OCI-M2 (cell line): ENCODE results near the gene STAB2.
"Not testable (repeated sequence)": the region's sequence is repeated elsewhere in the genome, so short reads cannot be mapped to it uniquely, and the experiment has no call there.

Experiments used
- DNase-seq: peaks from one replicate; lab custom pipeline; 2025; ENCODE audit not compliant: unreplicated experiment; lab: John Stamatoyannopoulos, UW

Gene STAB2

GRCh38 chr12:103642240-103642864 lies 55.3 kb downstream of the STAB2 start:
- no peak for DNase-seq

DNA sequence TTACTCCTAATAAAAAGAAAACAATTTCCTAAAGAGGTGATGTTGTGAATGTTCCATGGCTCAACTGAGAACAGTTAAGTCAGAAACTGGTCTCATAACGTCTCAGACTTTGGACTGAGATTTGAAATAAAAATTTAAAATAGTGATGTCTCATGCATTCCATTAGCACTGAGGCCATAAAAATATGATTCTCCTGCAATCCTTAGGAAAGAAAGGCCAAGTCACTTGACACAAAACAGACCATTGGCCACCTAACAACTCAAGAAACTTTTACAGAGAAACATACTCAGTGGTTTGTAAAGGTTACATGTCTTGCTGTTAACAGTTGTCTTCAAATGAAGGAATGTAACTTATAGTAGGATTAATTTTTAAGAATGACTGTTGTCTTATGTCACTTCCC lies 58.1 kb downstream of the STAB2 start:
- DNase-seq: no peak

GRCh38 chr12:103647267-103647666 lies 60.2 kb downstream of the STAB2 start:
- no peak for DNase-seq

- DNase-seq: no peak
Measured at GRCh38 chr12:103652808-103653207, 65.7 kb downstream of the STAB2 start.

DNA sequence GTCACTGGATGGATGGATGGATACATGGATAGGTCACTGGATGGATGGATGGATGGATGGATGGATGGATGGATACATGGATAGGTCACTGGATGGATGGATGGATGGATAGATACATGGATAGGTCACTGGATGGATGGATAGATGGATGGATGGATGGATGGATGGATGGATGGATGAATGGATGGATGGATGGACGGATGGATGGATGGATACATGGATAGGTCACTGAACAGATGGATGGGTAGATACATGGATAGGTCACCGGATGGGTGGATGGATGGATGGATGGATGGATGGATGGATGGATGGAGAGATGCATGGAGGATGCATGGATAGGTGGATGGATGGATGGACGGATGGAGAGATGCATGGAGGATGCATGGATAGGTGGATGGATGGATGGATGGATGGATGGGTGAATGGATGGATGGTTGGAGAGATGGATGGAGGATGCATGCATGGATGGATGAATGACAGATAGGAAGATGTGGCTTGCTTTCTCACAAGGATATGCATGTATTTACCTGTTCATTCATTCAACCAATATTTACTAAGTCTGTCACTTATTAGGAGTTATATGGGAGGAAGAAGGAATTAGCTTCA lies 66.6 kb downstream of the STAB2 start:
- DNase-seq: not testable (repeated sequence)

- no peak for DNase-seq
Measured at GRCh38 chr12:103654816-103655215, 67.7 kb downstream of the STAB2 start.

DNA sequence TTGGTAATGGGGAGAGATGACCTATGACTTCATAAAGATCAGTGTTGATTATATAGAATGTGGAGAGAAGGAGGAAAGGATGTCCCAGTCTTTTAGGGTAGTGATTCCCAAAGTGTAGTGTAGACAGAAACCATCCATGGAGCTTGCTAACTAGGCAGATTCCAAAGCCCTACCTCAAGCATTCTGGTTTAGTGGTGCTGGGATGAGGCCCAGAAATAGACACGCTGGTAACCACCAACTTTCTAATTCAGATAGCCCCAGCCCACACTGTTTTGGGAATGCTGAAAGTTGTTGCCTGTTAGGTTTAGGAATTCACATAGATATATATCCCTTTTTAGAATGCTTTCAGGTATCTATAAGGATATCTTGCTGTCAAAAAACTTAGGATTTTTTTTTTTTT lies 69.2 kb downstream of the STAB2 start:
- no peak for DNase-seq

- DNase-seq: no peak
Measured at GRCh38 chr12:103657331-103657730, 70.3 kb downstream of the STAB2 start.

GRCh38 chr12:103664626-103665025 lies 77.6 kb downstream of the STAB2 start:
- DNase-seq: no peak

GRCh38 chr12:103665971-103666370 lies 78.9 kb downstream of the STAB2 start:
- DNase-seq: no peak

DNA sequence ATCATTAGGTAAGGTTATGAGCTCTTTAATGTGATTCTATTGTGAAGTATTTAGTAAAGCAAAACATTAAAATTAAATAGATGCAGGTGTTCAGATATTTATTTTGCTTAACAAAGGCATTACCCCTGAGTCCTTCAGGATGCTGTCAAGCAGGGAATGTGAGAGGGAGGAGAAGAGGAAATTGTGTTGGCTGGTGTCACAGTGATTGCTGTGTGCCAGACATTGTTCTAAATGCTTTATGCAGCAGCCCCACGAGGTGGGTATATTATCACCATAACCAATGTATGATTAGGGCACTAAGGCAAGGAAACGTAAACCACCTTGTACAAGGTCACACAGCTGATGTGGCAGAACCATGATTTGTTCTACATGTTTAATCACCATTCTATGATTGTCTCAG lies 80.1 kb downstream of the STAB2 start:
- DNase-seq: no peak

GRCh38 chr12:103668520-103668919 lies 81.4 kb downstream of the STAB2 start:
- DNase-seq: no peak

DNA sequence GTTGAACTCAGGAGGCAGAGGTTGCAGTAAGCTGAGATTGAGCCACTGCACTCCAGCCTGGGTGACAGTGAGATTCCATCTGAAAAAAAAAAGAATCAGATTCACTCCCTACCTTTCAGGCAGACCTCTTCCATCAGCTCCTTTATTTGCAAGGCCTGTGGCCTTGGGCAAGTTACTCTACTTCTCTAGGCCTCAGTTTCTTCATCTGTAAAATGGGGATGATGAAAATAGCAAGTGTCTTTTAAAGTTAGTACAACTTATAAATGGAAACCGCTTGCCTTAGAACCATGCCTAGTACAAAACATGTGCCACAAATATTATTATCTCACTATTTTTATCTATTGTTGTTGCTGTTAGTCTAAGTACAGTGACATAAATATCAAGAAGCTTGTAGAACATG lies 84.3 kb downstream of the STAB2 start:
- no peak for DNase-seq

- DNase-seq: no peak
Measured at GRCh38 chr12:103672401-103673119, 85.5 kb downstream of the STAB2 start.

GRCh38 chr12:103673487-103673886 lies 86.4 kb downstream of the STAB2 start:
- DNase-seq: no peak

GRCh38 chr12:103673891-103674375 lies 86.9 kb downstream of the STAB2 start:
- no peak for DNase-seq

- DNase-seq: no peak
Measured at GRCh38 chr12:103676893-103677292, 89.8 kb downstream of the STAB2 start.

DNA sequence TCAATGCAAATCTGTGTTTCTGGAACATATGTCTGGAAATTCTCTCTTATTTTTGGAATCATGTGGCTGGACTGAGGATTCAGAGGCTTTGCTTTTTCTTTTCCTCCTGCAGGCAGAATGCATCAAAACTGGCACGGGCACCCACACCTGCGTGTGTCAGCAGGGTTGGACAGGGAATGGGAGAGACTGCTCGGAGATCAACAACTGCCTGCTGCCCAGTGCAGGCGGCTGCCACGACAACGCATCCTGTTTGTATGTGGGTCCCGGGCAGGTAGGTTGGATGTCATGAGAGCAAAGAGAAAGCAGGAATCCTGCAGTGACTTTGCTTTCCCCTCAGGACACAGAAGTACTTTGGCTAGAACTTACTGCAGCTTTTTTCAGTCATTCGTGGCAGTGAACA lies 90.3 kb downstream of the STAB2 start:
- DNase-seq: no peak

- no peak for DNase-seq
Measured at GRCh38 chr12:103677905-103678304, 90.8 kb downstream of the STAB2 start.

DNA sequence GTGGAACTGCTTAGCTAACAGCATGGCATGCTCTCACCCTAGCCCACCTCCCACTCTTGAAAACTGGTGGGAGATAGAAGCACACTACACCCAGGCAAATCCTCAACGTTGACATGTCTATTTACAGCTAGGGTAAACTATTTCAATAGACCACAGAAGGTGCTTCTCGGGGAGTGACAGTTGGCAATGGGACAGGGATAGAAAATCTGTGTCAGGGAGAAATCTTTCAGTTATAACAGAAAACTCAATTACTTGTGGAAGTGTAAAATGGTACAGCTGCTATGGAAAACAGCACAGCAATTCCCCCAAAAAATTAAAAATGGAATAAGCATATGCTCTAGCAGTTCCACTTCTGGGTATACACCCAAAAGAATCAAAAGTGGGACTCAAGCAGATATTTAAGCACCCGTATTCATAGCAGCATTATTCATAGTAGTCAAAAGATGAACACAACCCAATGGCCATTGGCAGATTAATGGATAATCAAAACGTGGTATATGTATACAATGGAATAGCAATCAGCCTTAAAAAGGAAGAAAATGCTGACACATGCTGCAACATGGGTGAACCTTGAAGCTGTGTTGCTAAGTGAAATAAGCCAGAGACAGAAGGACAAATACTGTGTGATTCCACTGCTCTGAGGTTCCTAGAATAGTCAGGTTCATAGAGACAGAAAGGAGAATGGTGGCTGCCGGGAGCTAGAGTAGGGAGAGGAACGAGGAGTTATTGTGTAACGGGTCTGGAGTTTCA lies 92.5 kb downstream of the STAB2 start:
- DNase-seq: no peak

- no peak for DNase-seq
Measured at GRCh38 chr12:103680591-103681141, 93.6 kb downstream of the STAB2 start.
